Right ventricle myocardium inferior (tissue), 1 donor: Measurements from ENCODE around the gene SPEF1. TPM values are rescaled to one million over a fixed set of nuclear protein-coding genes. Genes with fewer than 3 reads are reported as not detected.

Source experiments
- ATAC-seq: fragments of 200-7000 bp; cut with Tn5 transposase; one replicate; pipeline ENCODE4 v1.9.1; 2020; ENCODE audit warnings: mild to moderate bottlenecking, moderate library complexity
- DNase-seq: peaks from one replicate; pipeline ENCODE4 v3.0.0; 2021; ENCODE audit errors: missing footprints
- intact Hi-C: fragments of 100-400 bp; cut with DNase I; formaldehyde crosslinking; loops from one replicate; pipeline ENCODE4 v1.11.0; 2022
- total RNA-seq: library from RNA; stranded (reverse); fragmentation: NEBNext Ultra II Directional; extraction: Animal tissue kit (Norgen Biotek cat#: 25700); gene quantifications from one replicate; pipeline ENCODE4 v1.2.1, GENCODE V29; 2021
- donor health status: DM: no; HTN: yes; CAD: no; lungs with severe emphysema.

The SPEF1 gene
- total RNA-seq, 1 donor from 2014 or later: 0.14 TPM

- ATAC-seq: no peak
- DNase-seq: no peak
- intact Hi-C loops: no loop called here
Measured at GRCh38 chr20:3728354-3728753, 52.9 kb downstream of the SPEF1 start.

Other genes starting within 250 kb of the SPEF1 start
- not detected for gene GFRA4, start 118.0 kb downstream of the SPEF1 start, total RNA-seq
- gene ADAM33, start 99.4 kb downstream of the SPEF1 start, total RNA-seq: 13.4 TPM
- gene SIGLEC1, start 68.8 kb downstream of the SPEF1 start, total RNA-seq: 9.5 TPM
- 17.5 TPM for gene HSPA12B, start 48.8 kb downstream of the SPEF1 start, total RNA-seq
- gene ADISSP, start 13.7 kb downstream of the SPEF1 start, total RNA-seq: 14.6 TPM
- gene CENPB, start 5.3 kb upstream of the SPEF1 start, total RNA-seq: 68.2 TPM
- 10.1 TPM for gene CDC25B, start 14.9 kb upstream of the SPEF1 start, total RNA-seq
- gene AP5S1, start 39.1 kb upstream of the SPEF1 start, total RNA-seq: 9.8 TPM
- 35.0 TPM for gene MAVS, start 65.4 kb upstream of the SPEF1 start, total RNA-seq
- 16.6 TPM for gene PANK2, start 107.9 kb upstream of the SPEF1 start, total RNA-seq
- 7.4 TPM for gene RNF24, start 234.1 kb upstream of the SPEF1 start, total RNA-seq